Fibroblast of lung (primary cell): Measurements from ENCODE around the gene WDR64. TPM values are rescaled to one million over a fixed set of nuclear protein-coding genes. Genes with fewer than 3 reads are reported as not detected.

ENCODE experiments used
- DNase-seq, 2 donors: peaks; one replicate each; pipeline versions ENCODE4 v3.0.0 to v3.0.0-alpha.2; 2010; ENCODE audit warnings: low read depth in 2 of 2
- H2AFZ ChIP-seq: 2 replicates; pipeline ENCODE4 v1.5.1; 2012; ENCODE audit warnings: low read length, control low read depth, inconsistent platforms
- H3K27ac ChIP-seq: 2 replicates; pipeline ENCODE4 v1.5.1; 2011; ENCODE audit warnings: low read length, control low read depth; ENCODE audit not compliant: insufficient read depth
- H3K27me3 ChIP-seq: 2 replicates; pipeline ENCODE4 v1.5.1; 2011; ENCODE audit warnings: mild to moderate bottlenecking, low read length; ENCODE audit not compliant: control insufficient read depth, insufficient read depth
- H3K36me3 ChIP-seq: 2 replicates; pipeline ENCODE4 v1.5.1; 2011; ENCODE audit warnings: low read length; ENCODE audit not compliant: control insufficient read depth, insufficient read depth
- H3K4me1 ChIP-seq: 2 replicates; pipeline ENCODE4 v1.5.1; 2011; ENCODE audit warnings: low read length; ENCODE audit not compliant: control insufficient read depth, insufficient read depth; ENCODE audit errors: extremely low read depth
- H3K4me2 ChIP-seq: 2 replicates; pipeline ENCODE4 v1.5.1; 2011; ENCODE audit warnings: low read length, control low read depth; ENCODE audit not compliant: insufficient read depth; ENCODE audit errors: extremely low read depth
- H3K4me3 ChIP-seq, 4 experiments: fragments of 200-600 bp in 1 of 4; sonication (generic) in 1 of 4; replicated peaks in 1 of 4; 2 replicates each; pipeline ENCODE4 v1.5.1; 2011 to 2016; ENCODE audit warnings: low read length in 4 of 4, low read depth in 3 of 4, mild to moderate bottlenecking in 3 of 4, control low read depth in 2 of 4, inconsistent platforms in 1 of 4, mixed read lengths in 1 of 4; ENCODE audit not compliant: insufficient read depth in 1 of 4; ENCODE audit errors: control extremely low read depth in 1 of 4
- H3K79me2 ChIP-seq: 2 replicates; pipeline ENCODE4 v1.5.1; 2012; ENCODE audit warnings: mild to moderate bottlenecking, low read length, inconsistent platforms; ENCODE audit not compliant: control insufficient read depth, insufficient read depth
- H3K9ac ChIP-seq: 2 replicates; pipeline ENCODE4 v1.5.1; 2011; ENCODE audit warnings: mild to moderate bottlenecking, low read length, control low read depth; ENCODE audit not compliant: insufficient read depth
- H3K9me3 ChIP-seq: 2 replicates; pipeline ENCODE4 v1.5.1; 2012; ENCODE audit warnings: low read depth, low read length; ENCODE audit not compliant: control insufficient read depth, insufficient read depth
- H4K20me1 ChIP-seq: 2 replicates; pipeline ENCODE4 v1.5.1; 2011; ENCODE audit warnings: low read length; ENCODE audit not compliant: control insufficient read depth, insufficient read depth; ENCODE audit errors: extremely low read depth
- CTCF ChIP-seq, 2 donors: IDR thresholded peaks in 1 of 2; conservative IDR thresholded peaks in 1 of 2; 1 replicate in 1 of 2; 2 replicates in 1 of 2; pipeline ENCODE4 v1.5.1; 2011 to 2012; ENCODE audit warnings: low read length in 2 of 2, control low read depth in 1 of 2, inconsistent platforms in 1 of 2, low read depth in 1 of 2, mild to moderate bottlenecking in 1 of 2
- EZH2 ChIP-seq: IDR thresholded peaks from 2 replicates; pipeline ENCODE4 v1.5.1; 2012; ENCODE audit warnings: low read length, control low read depth, mild to moderate bottlenecking; ENCODE audit errors: missing control alignments
- polyA plus RNA-seq, 2 donors: library from polyadenylated mRNA; depleted of rRNA in 1 of 2; stranded (reverse) in 1 of 2; unstranded in 1 of 2; fragments of >200 nt; gene quantifications; 2 replicates each; pipeline ENCODE4 v1.2.1, GENCODE V29; 2011 to 2012; ENCODE audit warnings: missing spikeins in 1 of 2
- total RNA-seq: library from RNA; depleted of rRNA; stranded (reverse); fragments of >200 nt; gene quantifications from 2 replicates; pipeline ENCODE4 v1.2.1, GENCODE V29; 2014

WDR64 gene
- total and polyA plus RNA-seq, 2 donors (not counting 1 experiment from before 2014, with no cell fraction given): not detected

- H3K4me3 ChIP-seq: no peak overlapping the region
- no peaks in the 10 kb centered on the region for H3K9me3 ChIP-seq
- no peak for DNase-seq
- TF ChIP-seq CTCF (conservative IDR thresholded peaks at IDR 0.05 in 1 of 2, IDR thresholded peaks at IDR 0.05 in 1 of 2; ENCODE audit: low read depth in 1 of 2, low read length in 2 of 2): no peak
- no peak for TF ChIP-seq EZH2
- H3K27me3 ChIP-seq: no peaks in the 10 kb centered on the region
- no peaks in the 10 kb centered on the region for H3K4me1 ChIP-seq
- H2AFZ ChIP-seq: no peak overlapping the region
- H3K36me3 ChIP-seq: no peaks in the 10 kb centered on the region
- peaks cover 3% of the 10 kb centered on the region for H3K79me2 ChIP-seq
- no peak overlapping the region for H3K27ac ChIP-seq
- no peak overlapping the region for H3K9ac ChIP-seq
- H4K20me1 ChIP-seq: no peaks in the 10 kb centered on the region
- no peak overlapping the region for H3K4me2 ChIP-seq
Observed at GRCh38 chr1:241644259-241644658, 7.8 kb upstream of the WDR64 start.

DNA sequence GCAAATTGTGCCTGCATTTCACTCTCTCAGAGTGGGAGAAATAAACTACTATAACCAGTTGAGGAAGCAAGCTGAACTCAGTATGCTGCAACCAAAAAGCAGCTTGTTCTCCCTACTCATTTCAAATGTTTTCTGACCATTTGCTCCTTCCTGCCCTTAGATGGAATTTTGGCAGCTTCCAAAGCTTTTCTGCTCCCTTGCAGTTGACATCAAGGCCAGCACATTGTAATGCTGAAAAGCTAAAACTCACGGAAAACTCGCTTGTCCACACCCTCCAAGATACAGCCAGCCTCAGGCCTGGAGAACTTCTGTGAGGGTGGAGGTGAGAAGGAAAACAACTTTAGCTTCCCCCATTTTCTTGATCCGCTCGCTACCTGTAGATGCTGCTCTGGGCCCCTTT lies 6.9 kb upstream of the WDR64 start:
- peak in 1 of 2 donors; percentile 23 for DNase-seq
- H3K79me2 ChIP-seq: no peaks in the 10 kb centered on the region
- no peaks in the 10 kb centered on the region for H3K36me3 ChIP-seq
- no peaks in the 10 kb centered on the region for H3K9me3 ChIP-seq
- TF ChIP-seq CTCF (conservative IDR thresholded peaks at IDR 0.05 in 1 of 2, IDR thresholded peaks at IDR 0.05 in 1 of 2; ENCODE audit: low read depth in 1 of 2, low read length in 2 of 2) (no peak), EZH2 (no peak)
- no peak overlapping the region for H3K4me2 ChIP-seq
- H3K27me3 ChIP-seq: no peaks in the 10 kb centered on the region
- H3K4me1 ChIP-seq: no peaks in the 10 kb centered on the region
- H2AFZ ChIP-seq: no peak overlapping the region
- no peak overlapping the region for H3K4me3 ChIP-seq
- no peak overlapping the region for H3K9ac ChIP-seq
- no peak overlapping the region for H3K27ac ChIP-seq
- no peaks in the 10 kb centered on the region for H4K20me1 ChIP-seq

GRCh38 chr1:241646201-241646600 lies 5.9 kb upstream of the WDR64 start:
- no peak overlapping the region for H3K4me2 ChIP-seq
- H2AFZ ChIP-seq: no peak overlapping the region
- no peaks in the 10 kb centered on the region for H3K36me3 ChIP-seq
- H4K20me1 ChIP-seq: no peaks in the 10 kb centered on the region
- DNase-seq: no peak
- no peak overlapping the region for H3K4me3 ChIP-seq
- TF ChIP-seq EZH2 (no peak), CTCF (conservative IDR thresholded peaks at IDR 0.05 in 1 of 2, IDR thresholded peaks at IDR 0.05 in 1 of 2; ENCODE audit: low read depth in 1 of 2, low read length in 2 of 2) (no peak)
- H3K9ac ChIP-seq: no peak overlapping the region
- H3K27ac ChIP-seq: no peak overlapping the region
- H3K9me3 ChIP-seq: no peaks in the 10 kb centered on the region
- H3K79me2 ChIP-seq: no peaks in the 10 kb centered on the region
- no peaks in the 10 kb centered on the region for H3K4me1 ChIP-seq
- no peaks in the 10 kb centered on the region for H3K27me3 ChIP-seq
